Transverse colon (tissue), 3 donors: ENCODE data around the gene FAM107B.

Experiments used
- POLR2A ChIP-seq: fragments of 450-650 bp; IDR thresholded peaks from one replicate; pipeline ENCODE4 v1.6.1; 2016; ENCODE audit warnings: antibody characterized with exemption, mild to moderate bottlenecking, moderate library complexity
- TF ChIP-seq, protein P1 (sequence below), 5 experiments: fragments of 200-600 bp in 3 of 5; fragments of 450-650 bp in 2 of 5; sonication (generic) in 3 of 5; IDR thresholded peaks; 1 replicate in 2 of 5; 2 replicates in 3 of 5; pipeline ENCODE4 v1.5.1; 2016 to 2017; ENCODE audit warnings: antibody characterized with exemption in 5 of 5, inconsistent platforms in 3 of 5, mild to moderate bottlenecking in 2 of 5, moderate library complexity in 1 of 5

DNA sequence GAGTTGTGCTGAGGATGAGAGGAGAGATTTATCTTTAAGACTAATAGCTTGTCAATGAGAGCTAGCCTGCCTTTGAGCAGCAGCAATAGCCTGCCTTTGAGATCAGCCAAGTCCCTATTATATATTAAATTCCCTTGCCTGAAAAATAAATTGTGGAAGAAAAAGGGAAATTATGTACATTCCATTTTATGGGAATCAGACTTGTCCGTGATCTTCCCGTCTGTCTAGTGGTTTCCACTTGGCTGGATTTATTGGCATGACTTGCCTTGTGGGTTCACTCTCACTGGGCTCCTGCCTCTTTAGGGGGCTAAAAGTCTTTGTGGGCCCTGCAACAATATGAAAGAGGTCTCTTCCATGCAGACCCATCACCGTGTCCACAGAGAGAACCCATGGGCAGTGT, 272.3 kb downstream of the FAM107B start:
- TF ChIP-seq POLR2A: no peak
- TF ChIP-seq, protein P1, sequence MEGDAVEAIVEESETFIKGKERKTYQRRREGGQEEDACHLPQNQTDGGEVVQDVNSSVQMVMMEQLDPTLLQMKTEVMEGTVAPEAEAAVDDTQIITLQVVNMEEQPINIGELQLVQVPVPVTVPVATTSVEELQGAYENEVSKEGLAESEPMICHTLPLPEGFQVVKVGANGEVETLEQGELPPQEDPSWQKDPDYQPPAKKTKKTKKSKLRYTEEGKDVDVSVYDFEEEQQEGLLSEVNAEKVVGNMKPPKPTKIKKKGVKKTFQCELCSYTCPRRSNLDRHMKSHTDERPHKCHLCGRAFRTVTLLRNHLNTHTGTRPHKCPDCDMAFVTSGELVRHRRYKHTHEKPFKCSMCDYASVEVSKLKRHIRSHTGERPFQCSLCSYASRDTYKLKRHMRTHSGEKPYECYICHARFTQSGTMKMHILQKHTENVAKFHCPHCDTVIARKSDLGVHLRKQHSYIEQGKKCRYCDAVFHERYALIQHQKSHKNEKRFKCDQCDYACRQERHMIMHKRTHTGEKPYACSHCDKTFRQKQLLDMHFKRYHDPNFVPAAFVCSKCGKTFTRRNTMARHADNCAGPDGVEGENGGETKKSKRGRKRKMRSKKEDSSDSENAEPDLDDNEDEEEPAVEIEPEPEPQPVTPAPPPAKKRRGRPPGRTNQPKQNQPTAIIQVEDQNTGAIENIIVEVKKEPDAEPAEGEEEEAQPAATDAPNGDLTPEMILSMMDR (IDR thresholded peaks at IDR 0.05): no peak
